Amniotic stem cell (primary cell): ENCODE results near the gene AGPAT3.
"Not testable (repeated sequence)": the region's sequence is repeated elsewhere in the genome, so short reads cannot be mapped to it uniquely, and the experiment has no call there.

ENCODE experiments used
- DNase-seq: peaks from one replicate; lab custom pipeline; 2025; lab: John Stamatoyannopoulos, UW

AGPAT3 gene, protein sequence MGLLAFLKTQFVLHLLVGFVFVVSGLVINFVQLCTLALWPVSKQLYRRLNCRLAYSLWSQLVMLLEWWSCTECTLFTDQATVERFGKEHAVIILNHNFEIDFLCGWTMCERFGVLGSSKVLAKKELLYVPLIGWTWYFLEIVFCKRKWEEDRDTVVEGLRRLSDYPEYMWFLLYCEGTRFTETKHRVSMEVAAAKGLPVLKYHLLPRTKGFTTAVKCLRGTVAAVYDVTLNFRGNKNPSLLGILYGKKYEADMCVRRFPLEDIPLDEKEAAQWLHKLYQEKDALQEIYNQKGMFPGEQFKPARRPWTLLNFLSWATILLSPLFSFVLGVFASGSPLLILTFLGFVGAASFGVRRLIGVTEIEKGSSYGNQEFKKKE

DNA sequence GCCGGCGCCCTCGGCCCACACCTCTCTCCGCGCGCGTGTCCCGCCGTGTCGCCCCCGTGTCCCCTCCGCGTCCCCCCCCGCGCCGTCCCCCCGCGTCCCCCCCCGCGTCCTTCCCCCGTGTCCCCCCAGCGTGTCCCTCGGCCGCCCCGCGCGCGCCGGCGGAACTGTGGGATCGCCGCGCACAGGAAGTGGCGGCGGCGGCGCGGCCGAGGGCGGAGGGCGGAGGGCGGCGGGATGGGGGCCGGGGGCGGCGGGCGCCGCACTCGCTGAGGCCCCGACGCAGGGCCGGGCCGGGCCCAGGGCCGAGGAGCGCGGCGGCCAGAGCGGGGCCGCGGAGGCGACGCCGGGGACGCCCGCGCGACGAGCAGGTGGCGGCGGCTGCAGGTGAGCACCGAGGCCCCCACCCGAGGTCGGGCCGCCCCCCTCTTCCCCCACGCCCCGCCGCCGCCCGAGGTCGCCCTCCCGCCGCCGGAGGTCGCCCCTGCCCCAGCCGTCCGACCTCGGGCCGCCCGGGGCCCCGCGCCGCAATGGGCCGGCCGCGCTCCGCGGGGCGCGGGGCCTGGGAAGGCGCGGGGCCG, at the start of gene AGPAT3:
Gene AGPAT3, plus strand, starts transcription at position 262 of the 578 bp plus-strand sequence. CDS start 94,459 bp downstream, outside the sequence.
- no peak for DNase-seq

DNA sequence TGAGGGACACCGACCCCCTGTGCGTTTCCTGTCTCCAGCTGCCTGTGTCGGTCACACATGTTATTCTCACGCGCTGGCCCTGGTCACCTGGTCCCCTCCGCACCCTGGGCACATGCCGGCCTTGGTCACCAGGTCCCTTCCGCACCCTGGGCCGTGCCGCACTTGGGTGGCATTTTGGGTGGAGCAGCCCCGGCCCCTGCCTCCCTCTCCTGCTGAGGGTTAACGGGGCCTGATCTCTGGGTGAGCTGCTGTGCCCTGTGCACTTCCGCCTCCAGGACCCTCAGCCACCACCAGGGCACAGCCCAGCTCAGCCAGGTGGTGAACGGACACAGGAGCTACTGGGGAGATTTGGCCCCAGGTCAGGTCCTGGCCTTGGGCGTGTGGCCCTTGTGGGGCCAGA, 49.0 kb upstream of the AGPAT3 start:
- no peak for DNase-seq

DNA sequence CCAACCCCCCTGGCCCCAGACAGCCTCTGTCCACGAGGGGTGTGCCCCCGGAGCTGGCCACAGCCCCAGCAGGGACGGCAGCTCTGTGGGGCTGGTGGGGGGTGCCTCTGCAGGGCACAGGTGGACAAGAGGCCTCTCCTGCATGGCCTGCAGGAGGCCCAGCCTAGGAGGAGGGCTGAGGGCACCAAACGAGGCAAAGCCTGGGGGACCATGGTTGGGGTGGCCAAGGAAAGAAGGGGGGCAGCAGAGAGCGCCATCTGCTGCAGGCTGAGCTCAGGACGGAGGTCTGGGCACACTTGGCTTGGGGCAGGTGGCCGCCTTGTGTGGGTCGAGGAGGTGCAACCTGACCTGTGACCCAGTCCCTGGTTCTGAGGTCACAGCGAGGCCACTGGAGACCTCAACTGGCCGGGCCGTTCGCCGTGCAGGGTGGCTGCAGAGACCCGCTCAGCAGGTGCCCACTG, 48.4 kb upstream of the AGPAT3 start:
- DNase-seq = no peak

DNA sequence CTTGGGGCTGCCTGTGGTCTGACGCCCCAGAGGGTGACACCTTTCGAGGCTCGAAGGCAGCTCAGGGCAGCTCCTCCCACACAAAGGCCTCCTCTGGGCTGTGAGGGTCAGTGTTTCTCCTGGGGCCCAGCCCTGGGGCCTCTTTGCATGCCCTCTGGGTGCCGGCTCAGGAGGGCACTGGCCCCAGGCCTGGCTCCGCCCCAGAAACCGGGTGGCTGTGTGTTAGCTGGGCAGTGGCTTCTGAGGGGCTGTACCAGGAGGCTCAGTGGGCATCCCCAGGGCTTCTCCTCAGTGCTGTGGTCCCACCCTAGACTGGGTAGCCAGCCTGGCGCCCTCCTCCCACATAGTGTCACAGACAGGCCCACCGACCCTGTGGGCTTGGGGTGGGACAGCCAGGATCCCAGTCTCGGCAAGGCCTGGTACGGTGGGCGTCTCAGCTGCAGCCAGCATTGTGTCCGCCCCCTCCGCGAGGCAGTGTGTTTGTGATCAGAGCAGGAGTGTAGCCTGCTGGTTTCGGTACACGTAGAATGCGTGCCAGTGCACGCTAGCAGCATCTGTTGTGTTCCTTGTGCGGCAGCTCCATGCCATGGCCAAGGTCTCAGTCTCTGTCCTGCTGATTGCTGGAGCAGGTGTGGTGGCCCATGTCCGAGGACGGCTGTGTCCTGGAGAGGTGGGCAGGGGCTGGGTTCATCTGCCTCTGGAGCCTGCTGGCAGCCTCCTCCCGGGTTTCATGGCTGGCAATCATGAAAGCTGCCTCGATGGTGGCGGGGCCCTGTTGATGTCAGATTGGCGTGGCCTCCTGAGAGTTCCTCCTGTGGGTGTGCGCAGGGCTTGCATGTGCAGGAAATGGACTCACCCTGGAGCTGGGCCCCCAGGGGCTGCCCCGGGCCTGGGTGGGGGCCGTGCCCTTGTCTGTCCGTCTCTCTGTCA, 47.6 kb upstream of the AGPAT3 start:
- DNase-seq = no peak

DNA sequence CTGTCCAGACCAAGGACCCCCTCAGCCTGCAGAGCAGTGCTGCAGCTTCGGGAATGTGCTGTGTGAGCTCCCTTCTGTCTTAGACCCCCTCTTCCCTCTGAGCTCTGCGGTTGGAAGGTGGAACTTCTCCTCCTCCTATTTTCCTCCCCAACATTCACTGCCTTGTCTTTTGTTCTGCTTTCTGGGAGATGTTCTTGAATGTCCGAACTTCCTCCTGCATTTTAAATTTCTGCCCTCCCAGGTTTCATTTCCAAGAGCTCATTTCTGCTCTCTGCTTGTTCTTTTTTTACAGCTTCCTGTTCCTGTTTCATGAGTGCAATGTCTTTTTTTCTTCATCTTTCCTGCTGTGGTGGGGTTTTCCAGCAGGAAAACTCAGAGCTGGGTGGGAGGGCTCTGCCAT, 46.3 kb upstream of the AGPAT3 start:
- no peak for DNase-seq

DNA sequence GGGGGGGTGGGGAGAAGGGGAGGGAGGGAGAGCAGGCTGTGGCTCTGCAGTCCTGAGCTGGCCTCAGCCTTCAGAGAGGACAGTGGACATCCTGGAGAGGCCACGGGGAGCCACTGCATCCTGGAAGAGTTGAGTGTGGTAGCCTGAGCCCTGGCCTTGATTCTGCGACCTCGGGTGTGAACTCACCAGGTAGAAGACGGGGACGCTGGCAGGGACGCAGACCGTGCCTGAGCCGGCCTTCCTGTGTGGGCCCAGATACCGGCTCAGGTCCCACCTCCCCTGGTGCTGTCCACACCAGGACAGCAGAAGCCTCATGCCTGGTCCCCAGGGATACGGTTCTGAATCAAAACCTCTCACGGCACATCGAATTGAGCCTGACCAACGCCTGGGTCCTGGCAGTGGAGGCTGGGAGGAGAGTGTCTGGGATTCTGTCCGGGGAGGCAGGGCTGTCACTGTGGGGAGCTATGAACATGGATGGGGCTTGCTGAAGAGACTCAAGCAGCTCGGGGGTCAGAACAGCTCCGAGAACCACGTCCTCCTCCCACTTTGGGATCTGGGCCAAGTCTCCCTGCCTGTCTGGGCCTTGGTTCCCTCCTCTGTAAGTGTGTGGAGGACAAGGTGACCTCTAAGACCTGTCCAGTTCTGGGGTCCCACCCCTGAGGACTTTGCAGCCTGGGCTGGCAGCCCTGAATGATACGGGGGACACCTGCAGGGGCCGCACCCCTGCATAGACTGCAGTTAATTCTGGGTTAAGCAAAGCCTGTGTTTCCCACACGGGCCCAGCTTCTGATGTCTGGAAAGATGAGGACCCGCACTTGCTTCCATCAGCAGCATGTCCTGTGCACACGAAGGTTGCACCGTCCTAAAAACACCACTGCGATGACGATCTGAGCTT, 45.3 kb upstream of the AGPAT3 start:
- DNase-seq = no peak

DNA sequence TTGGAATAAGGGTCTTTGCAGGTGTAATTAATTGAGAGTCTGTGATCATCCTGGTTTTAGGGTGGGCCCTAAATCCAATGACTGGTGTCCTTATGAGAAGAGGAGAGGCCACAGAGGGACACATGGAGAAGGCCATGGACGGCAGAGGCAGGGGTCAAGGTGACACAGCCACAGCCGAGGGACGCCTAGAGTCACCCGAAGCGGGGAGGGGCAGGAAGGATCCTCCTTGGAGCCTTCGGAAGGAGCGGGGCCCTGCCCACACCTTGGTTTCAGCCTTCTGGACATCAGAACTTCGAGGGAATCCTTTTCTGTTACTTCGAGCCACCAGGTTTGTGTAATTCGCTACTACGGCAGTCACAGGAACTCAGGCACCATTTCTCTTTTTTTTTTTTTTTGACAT, 44.6 kb upstream of the AGPAT3 start:
- no peak for DNase-seq

DNA sequence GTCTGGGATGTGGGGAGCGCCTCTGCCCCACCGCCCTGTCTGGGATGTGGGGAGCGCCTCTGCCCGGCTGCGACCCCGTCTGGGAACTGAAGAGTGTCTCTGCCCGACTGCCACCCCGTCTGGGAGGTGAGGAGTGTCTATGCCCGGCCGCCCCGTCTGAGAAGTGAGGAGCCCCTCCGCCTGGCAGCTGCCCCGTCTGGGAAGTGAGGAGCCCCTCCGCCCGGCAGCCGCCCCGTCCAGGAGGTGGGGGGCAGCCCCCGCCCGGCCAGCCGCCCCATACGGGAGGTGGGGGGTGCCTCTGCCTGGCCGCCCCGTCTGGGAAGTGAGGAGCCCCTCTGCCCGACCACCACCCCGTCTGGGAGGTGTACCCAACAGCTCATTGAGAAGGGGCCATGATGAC, 42.9 kb upstream of the AGPAT3 start:
- not testable (repeated sequence) for DNase-seq

DNA sequence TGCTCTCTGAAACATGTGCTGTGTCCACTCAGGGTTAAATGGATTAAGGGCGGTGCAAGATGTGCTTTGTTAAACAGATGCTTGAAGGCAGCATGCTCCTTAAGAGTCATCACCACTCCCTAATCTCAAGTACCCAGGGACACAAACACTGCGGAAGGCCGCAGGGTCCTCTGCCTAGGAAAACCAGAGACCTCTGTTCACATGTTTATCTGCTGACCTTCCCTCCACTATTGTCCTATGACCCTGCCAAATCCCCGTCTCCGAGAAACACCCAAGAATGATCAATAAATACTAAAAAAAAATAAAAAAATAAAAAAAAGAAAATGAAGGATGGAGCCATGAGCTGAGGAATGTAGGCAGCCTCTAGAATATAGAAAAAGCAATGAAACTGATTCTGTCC, 42.3 kb upstream of the AGPAT3 start:
- not testable (repeated sequence) for DNase-seq

DNA sequence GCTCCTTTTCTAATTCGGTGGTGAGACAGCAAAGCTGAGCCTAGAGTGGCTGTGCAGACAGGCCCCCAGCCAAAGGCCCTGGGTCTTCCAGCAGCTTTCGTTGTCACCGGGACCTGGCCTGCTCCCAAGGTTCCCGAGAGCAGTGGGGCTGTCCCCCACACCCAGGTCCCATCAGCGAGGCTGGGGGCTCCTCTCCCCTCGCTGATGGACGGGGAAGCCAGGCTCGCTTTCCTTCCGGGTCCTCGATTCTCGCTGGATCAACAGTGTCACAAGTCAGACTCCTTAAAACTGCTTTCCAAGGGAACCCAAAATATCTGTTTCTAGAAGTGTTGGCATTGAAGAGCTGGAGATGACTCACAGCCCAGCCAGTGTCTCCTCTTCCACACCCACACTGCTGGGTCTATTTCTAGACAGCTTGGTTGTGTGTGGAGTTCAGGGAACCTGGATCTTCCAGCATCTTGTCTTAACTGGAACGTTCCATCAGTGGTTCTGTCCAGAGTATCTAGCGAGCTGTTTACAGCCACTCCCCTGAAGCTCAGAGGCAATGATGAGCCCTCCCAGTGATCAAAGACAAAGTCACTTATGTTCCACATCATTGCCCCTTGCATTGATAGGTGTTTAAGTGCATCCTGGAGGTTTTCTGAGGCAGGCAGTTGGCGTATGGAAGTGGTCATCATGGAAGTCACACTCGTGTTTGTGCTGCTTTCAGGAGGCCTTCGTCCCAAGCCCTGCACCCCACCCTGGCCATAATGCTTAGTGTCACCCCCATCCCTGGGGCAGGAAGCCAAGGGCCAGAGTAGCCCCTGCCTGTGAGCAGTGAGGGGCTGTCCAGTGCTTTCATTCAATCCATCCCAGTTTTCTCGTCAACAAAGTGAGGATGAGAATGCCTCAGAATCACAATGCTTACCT, 40.4 kb upstream of the AGPAT3 start:
- no peak for DNase-seq

DNA sequence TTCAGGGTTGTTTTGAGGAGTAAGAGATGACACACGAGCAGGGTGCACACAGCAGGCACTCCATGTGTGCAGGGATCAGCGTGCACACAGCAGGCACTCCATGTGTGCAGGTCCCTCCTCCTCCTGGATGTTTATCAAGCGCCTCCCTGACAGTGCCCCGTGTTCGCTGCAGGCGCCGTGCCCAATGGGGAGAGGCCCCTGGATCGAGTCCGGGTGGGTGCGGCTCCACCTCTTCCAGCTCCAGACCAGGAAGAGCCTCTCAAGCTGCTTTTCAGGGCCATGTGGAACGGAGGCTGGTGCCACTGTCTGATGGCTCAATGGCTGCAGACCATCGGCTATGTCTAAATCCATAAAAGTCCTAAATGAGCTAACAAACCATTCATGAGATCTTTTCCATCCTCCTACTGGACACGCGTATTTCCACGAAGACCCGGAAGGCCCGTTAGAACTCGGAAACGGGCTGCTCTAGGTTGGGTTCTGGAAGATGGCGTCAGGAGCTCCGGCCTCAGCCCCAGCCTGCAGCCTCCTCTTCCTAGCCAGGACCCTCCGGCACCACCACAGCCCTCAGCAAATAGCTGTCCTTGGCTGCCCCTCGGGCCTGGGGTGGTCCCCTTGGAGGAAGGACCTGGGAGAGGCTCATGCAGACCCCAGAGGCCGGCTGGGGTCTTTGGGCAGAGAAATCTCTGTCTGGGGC, 39.6 kb upstream of the AGPAT3 start:
- no peak for DNase-seq

DNA sequence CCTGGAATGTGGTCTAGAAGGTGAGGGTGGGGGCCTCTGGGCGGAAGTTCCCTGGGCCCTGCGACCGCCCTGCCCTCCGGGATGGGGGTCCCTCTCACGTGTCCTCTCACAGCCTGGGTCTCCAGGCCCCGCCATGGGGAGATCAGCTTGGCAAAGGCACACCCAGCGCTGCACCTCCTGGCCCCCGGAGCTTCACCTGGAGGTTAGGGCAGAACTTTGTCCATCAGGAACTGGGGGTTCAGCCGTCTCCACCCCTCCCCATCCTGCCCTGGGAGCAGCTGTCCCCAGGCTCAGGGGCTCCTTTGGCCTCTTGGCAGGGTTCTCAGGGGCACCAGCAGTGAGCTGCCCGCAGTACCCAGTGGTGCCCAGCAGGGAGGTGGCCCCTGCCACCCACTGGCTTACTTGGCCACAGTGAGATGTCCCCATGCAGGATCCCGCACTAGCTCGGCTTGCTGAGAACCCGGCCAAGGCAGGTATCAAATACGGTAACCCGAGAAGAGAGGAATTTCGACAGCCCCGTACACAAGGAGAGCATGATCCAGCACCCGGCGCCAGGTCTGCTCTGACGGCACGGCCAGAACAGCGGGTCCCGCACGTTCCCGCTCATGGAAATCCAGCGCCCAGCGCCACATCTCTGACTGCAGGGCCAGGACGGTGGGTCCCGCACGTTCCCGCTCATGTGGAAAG, 38.9 kb upstream of the AGPAT3 start:
- DNase-seq = no peak

DNA sequence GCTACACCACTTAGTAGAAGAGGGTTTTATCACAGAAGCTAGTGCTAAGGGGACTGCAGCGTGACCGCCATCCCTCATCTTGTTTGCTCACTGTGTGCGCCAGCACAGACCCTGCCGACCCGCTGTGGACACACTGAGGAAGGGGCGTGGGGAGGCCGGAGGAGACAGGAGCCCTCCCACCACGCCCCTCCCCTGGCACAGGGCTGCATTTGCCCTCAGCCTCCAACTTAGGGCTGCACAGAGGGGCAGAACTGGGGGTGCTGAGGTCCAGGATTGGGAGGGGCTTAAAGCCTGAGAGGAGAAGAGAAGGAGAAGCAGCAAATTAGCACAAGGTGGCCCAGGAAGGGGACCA, 38.4 kb upstream of the AGPAT3 start:
- no peak for DNase-seq

DNA sequence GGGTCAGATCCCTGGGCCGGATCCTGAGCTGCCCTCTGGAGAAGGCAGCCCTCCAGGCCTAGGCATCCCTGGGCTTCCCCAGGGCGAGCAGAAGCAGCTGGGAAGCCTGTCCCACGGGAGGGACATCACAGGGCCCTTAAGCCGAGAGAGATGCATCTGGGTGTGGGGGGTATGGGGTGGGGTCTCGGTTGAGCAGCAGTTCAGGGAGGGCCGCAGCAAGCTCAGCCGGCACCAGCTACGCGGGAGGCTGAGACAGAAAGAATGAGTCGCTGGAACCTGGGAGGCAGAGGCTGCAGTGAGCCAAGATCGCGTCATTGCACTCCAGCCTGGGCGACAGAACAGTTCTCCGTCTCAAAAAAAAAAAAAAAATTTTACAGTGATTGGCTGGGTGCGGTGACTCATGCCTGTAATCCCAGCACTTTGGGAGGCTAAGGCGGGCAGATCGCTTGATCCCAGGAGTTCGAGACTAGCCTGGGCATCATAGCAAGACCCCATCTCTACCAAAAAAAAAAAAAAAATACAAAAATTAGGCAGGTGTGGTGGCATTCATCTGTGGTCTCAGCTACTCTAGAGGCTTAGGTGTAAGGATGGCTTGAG, 37.9 kb upstream of the AGPAT3 start:
- no peak for DNase-seq

DNA sequence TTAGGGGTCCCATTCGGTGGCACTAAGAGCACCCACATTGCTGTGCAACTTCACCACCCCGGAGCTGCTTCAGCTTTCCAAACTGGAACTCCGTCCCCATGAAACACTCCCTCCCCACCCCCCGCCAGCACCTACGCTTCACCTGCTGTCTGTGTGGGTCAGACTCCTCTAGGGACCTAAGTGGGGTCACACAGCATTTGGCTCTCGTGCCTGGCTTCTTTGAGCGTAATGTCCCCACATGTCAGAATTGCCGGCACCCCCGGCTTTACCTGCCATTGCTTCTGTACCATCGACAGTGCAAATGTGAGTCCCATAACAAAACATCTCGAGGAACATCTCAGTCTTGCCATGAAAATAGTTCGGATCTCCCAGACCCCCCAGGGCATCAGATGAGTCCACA, 35.9 kb upstream of the AGPAT3 start:
- no peak for DNase-seq

DNA sequence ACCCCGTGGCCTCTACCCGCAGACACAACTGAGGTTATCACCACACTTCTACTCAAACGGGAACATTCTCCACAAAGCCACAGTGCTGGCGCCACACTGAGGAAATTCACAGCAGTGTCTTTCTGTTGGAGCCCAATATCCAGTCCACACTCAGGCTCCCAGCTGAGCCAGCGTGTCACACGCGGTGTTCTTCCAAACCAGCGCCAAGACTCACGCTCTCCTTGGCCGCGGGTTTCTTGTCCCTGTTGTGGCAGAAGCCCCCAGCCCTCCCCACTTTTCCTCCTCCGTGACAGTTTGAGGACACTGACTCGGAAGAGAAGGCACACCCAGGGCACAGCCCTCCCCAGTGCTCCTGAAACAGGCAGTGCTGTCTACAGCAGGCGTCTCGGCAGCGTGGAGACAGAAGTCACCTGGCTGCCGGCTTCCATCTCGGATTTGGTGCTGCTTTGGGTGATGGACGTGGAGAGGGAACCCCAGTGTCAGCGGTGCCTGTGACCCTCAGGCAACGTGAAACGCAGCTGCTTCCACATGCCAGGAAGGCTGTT, 35.4 kb upstream of the AGPAT3 start:
- no peak for DNase-seq

DNA sequence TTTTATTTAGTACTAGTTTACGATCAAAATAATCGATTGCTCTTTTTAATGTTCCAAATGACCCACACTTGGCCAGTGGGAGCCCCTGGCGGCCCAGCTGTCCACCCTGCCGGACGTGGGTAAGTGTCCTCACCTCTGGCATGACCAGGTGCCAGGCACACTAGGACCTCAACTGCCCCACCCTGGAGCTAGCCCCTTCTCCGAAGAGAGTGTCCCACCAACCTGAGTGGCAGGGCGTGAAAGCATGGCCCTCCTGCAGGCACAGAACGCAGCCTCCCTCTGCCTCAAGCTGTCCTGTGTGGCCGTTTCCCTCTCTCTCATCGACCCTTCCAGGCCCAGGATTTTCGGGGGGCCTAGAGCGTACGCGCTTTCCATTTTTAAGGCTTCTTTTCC, 32.9 kb upstream of the AGPAT3 start:
- DNase-seq = no peak

DNA sequence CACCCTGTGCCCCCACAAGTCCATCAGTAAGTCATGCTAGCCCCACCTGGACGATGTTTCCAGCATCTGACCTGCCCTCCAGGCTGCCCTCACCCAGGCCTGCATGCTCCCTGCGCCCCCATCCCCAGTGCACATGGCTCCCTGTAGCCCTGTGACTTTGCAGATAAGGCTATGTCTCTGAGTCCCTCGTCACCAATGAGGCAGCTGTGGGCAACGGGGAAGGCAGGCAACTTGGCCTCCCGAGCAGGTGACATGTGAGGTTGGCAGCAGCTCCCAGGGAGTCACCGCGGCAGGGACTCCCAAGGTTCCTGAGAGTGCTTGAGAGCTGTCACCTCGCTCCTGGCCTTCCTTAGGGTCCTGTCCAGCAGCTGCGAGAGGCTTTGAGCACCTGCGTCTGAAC, 32.4 kb upstream of the AGPAT3 start:
- DNase-seq = no peak
